GM18526 (cell line): ENCODE measurements around the gene CHCHD5.

Source experiments
- POLR2A ChIP-seq: IDR thresholded peaks from 3 replicates; pipeline ENCODE4 v1.6.1; 2011; ENCODE audit not compliant: insufficient read length; ENCODE audit errors: extremely low read depth

The CHCHD5 gene

GRCh38 chr2:112634874-112635157 lies 50.4 kb downstream of the CHCHD5 start:
- TF ChIP-seq POLR2A, result no peak

- no peak for TF ChIP-seq POLR2A
These were observed 52.3 kb downstream of the CHCHD5 start for GRCh38 chr2:112636605-112637288.

DNA sequence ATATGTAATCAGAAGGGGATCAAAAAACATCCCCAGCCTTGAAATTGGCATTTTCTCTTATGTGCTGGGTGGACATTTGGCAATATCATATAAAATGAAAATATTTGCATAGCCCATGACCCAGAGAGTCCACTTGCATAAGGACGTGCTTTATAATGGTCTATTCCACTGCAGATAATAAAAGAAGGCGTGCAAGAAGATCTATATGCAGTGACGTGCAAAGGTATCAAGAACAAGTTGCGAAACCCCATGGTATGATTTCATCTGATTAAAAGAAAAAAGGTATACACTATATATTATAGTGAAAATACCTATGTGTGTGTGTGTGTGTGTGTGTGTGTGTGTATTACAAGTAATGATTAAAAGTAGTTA lies 52.9 kb downstream of the CHCHD5 start:
- TF ChIP-seq POLR2A, result no peak
